ENCODE results near the gene LXN. TPM values are rescaled to one million over a fixed set of nuclear protein-coding genes. Genes with fewer than 3 reads are reported as not detected.

The LXN gene
- total and polyA plus RNA-seq, 2 of the 8 experiments (the other 6 are each of a cell fraction or from before 2014, with no cell fraction given), result 3.2 to 4.7 TPM

GRCh38 chr3:158717576-158717975, 45.1 kb upstream of the LXN start (continued):
- TF ChIP-seq KDM5A (IDR thresholded peaks at IDR 0.05; ENCODE audit: low read length), result no peak
- TF ChIP-seq RFX5 (IDR thresholded peaks at IDR 0.05; ENCODE audit: borderline replicate concordance, low read depth, low read length), result no peak
- no peak for TF ChIP-seq PHF8 (conservative IDR thresholded peaks at IDR 0.05; ENCODE audit: low read depth, low read length)
- no peak for TF ChIP-seq SIN3A (conservative IDR thresholded peaks at IDR 0.05 in 1 of 2, IDR thresholded peaks at IDR 0.05 in 1 of 2; ENCODE audit: low read depth in 1 of 2, low read length in 2 of 2)

Measured in H1 (cell line).